ENCODE data around the gene CRISP3. TPM values are rescaled to one million over a fixed set of nuclear protein-coding genes. Genes with fewer than 3 reads are reported as not detected.

CRISP3 gene
- total RNA-seq, 2 donors from 2014 or later: not detected

DNA sequence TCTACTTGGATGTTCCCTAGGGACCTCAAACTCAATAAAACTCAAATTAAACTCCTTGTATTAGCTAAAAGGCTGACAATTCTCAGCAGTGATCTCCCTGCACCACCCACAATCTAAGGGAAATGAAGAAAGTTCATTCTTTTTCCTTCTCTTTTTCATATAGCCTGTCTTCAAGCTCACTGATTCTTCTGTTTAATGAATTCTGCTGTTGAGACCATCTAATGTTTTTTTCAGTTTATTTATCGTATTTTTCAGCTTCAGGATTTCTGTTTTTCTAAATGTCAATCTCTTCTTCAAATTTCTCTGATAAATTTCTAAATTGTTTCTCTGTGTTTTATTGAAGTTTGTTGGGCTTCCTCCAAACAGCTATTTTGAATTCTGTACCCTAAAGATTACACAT, 50.7 kb downstream of the CRISP3 start:
- TF ChIP-seq, protein P1, sequence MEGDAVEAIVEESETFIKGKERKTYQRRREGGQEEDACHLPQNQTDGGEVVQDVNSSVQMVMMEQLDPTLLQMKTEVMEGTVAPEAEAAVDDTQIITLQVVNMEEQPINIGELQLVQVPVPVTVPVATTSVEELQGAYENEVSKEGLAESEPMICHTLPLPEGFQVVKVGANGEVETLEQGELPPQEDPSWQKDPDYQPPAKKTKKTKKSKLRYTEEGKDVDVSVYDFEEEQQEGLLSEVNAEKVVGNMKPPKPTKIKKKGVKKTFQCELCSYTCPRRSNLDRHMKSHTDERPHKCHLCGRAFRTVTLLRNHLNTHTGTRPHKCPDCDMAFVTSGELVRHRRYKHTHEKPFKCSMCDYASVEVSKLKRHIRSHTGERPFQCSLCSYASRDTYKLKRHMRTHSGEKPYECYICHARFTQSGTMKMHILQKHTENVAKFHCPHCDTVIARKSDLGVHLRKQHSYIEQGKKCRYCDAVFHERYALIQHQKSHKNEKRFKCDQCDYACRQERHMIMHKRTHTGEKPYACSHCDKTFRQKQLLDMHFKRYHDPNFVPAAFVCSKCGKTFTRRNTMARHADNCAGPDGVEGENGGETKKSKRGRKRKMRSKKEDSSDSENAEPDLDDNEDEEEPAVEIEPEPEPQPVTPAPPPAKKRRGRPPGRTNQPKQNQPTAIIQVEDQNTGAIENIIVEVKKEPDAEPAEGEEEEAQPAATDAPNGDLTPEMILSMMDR (conservative IDR thresholded peaks at IDR 0.05): no peak
- WGBS, 2 experiments (ENCODE audit: insufficient coverage in 1 of 2, insufficient read length in 1 of 2): 90% methylated on average over 1 of the region's 1 CpG; no CpG with 5 or more reads in 1 of the 2 experiments

DNA sequence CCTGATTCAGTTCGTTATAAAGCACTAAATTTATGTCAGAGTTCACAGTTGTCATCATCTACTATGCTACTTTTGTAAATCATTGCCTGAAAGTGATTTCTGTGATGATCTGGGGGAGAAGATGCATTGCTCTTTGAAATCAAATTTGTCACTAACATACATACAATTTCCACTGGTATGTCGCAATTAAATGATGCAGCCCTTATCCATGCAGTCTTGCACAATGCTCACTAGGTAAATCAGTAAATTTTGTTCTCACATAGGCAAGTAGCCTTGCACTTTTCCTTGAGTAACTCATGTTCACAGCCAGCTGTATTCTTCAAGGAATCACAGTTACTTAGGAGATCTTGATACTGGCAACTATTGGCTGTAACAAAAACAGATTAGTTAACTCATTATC, 51.7 kb downstream of the CRISP3 start:
- TF ChIP-seq, protein P1 (conservative IDR thresholded peaks at IDR 0.05): no peak
- Mint-ChIP-seq H3K4me3 (no peak overlapping the region), H3K27me3 (ENCODE audit: insufficient read depth) (no peaks in the 10 kb centered on the region), H3K4me1 (no peaks in the 10 kb centered on the region), H3K27ac (no peak overlapping the region), H3K36me3 (ENCODE audit: low read depth) (no peaks in the 10 kb centered on the region), H3K9me3 (no peaks in the 10 kb centered on the region)
- DNase-seq: no peak
- Histone ChIP-seq H3K9me3 (ENCODE audit: control insufficient read depth, low read length) (peaks cover 15% of the 10 kb centered on the region), H3K36me3 (ENCODE audit: control insufficient read depth, insufficient read depth, low read length) (no peaks in the 10 kb centered on the region), H3K4me1 (ENCODE audit: control insufficient read depth, insufficient read depth, low read length) (no peaks in the 10 kb centered on the region), H3K9ac (ENCODE audit: extremely low read depth, low read length, poor library complexity, severe bottlenecking) (no peak overlapping the region), H3K4me3 (ENCODE audit: low read length) (no peak overlapping the region), H3K27ac (ENCODE audit: low read depth, low read length) (no peak overlapping the region), H3K27me3 (ENCODE audit: control insufficient read depth, insufficient read depth, low read length, poor library complexity, severe bottlenecking) (no peaks in the 10 kb centered on the region)
- 94 to 100% methylated on average over 1 to 2 of the region's 2 CpGs for WGBS, 2 experiments (ENCODE audit: insufficient coverage in 1 of 2, insufficient read length in 1 of 2)

More for the DNA sequence above, 50.7 kb downstream of the CRISP3 start:
- Histone ChIP-seq H3K4me1 (ENCODE audit: control insufficient read depth, insufficient read depth, low read length) (no peaks in the 10 kb centered on the region), H3K27ac (ENCODE audit: low read depth, low read length) (no peak overlapping the region), H3K36me3 (ENCODE audit: control insufficient read depth, insufficient read depth, low read length) (no peaks in the 10 kb centered on the region), H3K4me3 (ENCODE audit: low read length) (no peak overlapping the region), H3K9ac (ENCODE audit: extremely low read depth, low read length, poor library complexity, severe bottlenecking) (no peak overlapping the region), H3K9me3 (ENCODE audit: control insufficient read depth, low read length) (peaks cover 15% of the 10 kb centered on the region), H3K27me3 (ENCODE audit: control insufficient read depth, insufficient read depth, low read length, poor library complexity, severe bottlenecking) (no peaks in the 10 kb centered on the region)
- Mint-ChIP-seq H3K27me3 (ENCODE audit: insufficient read depth) (no peaks in the 10 kb centered on the region), H3K9me3 (no peaks in the 10 kb centered on the region), H3K36me3 (ENCODE audit: low read depth) (no peaks in the 10 kb centered on the region), H3K27ac (no peak overlapping the region), H3K4me3 (no peak overlapping the region), H3K4me1 (no peaks in the 10 kb centered on the region)
- no peak for DNase-seq

Other genes starting within 250 kb of the CRISP3 start
- gene GLYATL3, start 244.5 kb downstream of the CRISP3 start, total RNA-seq: not detected
- 1 to 10 TPM in 1 of 2 donors, under 1 TPM in 1; 0.81 to 1.7 TPM for gene C6orf141, start 193.7 kb downstream of the CRISP3 start, total RNA-seq
- gene RHAG, start 107.5 kb downstream of the CRISP3 start, total RNA-seq: not detected
- not detected for gene CRISP2, start 30.8 kb downstream of the CRISP3 start, total RNA-seq
- not detected for gene PGK2, start 42.9 kb upstream of the CRISP3 start, total RNA-seq
- gene CRISP1, start 122.1 kb upstream of the CRISP3 start, total RNA-seq: not detected
- not detected for gene DEFB114, start 219.8 kb upstream of the CRISP3 start, total RNA-seq
- not detected for gene DEFB113, start 225.2 kb upstream of the CRISP3 start, total RNA-seq

All from endodermal cell (in vitro differentiated cells).